NCI-H460 (cell line): ENCODE measurements around the gene NR2C2AP. TPM values are rescaled to one million over a fixed set of nuclear protein-coding genes. Genes with fewer than 3 reads are reported as not detected.
"Not testable (repeated sequence)": the region's sequence is repeated elsewhere in the genome, so short reads cannot be mapped to it uniquely, and the experiment has no call there.

ENCODE experiments used
- DNase-seq: peaks from one replicate; pipeline ENCODE4 v3.0.0-alpha.2; 2016; ENCODE audit warnings: low read depth; ENCODE audit errors: extremely low read depth
- total RNA-seq: library from RNA; depleted of rRNA; stranded (reverse); fragments of >200 nt; shearing (Covaris generic); gene quantifications from 2 replicates; pipeline ENCODE4 v1.2.3, GENCODE V29; 2014

NR2C2AP gene
- total RNA-seq, 1 experiment from 2014 or later = 25.3 TPM

DNA sequence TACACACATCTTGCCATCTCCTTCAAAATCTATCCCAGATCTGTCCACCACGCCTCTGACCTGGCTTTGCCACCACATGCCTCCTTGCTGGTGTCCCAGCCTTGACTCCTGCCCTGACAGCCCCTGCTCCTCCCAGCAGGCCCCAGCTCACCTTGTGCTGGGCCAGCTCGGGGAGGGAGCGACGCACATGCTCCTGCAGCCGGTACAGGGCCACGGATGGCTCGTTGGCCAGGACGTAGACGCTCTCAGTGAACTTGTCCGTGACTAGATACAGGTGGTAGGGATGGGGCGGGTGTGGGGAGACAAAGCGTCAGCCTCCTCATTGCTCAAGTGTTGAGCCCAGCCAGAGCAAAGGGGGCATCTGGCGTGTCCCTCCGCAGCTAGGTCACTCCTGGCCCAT, 16.5 kb downstream of the NR2C2AP start:
- DNase-seq = no peak

DNA sequence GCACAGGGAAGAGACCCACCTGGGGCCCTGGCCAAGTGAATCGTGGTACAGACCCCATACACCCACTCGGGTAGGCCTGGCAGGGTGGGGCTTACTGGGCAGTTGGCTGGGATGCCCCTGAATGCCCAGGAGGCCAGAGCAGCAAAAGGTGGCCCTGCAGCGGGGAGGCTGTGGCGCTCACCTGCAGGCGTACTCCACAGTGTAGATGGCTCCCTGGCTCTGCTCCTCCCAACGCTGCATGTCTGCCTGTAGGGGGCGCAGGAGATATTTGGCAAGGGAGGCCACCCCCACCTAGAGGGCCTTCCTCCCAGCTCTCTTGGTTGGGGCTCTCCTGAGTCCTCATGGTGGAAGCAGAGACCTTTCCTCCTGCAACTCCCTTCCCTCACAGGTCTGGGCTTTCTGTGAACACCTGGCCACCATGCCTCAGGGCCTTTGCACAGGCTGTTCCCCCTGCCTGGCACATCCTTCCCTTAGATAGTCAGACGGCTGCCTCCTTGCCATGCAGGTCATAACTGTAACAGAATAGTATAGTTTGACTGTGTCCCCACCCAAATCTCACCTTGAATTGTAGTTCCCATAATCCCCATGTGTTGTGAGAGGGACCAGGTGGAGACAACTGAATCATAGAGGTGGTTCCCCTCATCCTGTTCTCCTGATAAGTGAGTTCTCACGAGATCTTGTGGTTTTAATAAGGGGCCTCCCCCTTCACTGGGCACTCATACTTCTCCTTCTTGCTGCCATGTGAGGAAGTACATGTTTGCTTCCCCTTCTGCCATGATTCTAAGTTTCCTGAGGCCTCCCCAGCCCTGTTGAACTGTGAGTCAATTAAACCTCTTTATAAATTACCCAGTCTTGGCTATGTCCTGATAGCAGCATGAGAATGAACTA, 17.1 kb downstream of the NR2C2AP start:
- peak; percentile 40 for DNase-seq

GRCh38 chr19:19181488-19181998, 21.7 kb downstream of the NR2C2AP start:
- no peak for DNase-seq

DNA sequence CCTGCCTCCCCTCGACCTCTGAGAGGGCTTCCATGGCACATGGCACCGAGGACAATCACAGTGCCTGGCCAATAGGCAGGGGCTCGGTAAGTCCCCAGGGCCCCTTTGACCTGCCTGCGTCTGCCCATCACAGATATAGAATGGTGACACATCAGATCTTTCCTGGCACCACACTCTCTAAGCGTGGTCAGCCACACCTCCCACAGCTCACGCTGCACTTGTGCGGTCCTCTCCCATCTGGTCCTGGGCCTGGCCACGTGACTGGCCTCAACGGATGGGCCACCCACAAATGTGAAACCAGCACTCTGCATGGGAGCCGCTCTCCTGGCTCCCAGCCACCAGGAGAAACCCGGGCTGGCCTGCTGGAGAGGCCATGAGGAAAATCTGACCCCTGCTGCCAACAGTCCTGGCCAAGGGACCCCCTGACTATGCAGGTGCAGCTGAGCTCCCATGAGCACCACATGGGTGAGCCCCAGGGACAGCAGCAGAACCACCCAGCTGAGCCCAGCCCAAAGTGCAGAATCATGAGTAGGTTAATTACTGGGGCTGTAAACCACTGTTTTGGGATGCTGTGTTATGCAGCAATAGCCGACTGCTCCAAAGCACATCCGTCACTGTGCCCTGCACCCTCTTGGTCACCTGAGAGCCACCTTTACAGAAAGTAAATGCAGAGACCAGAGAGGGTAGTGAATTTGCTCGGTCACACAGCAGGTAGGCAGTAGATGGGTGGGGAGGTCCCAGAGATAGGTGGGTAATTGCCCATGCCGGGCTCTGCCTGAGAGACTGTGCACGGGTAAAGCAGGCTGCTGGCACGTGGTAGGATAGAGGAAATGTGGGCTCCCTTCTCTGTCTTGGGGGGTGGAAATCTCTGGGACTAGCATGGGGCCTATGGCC, 23.4 kb downstream of the NR2C2AP start:
- DNase-seq = no peak

GRCh38 chr19:19176950-19177349, 26.3 kb downstream of the NR2C2AP start:
- DNase-seq = no peak

DNA sequence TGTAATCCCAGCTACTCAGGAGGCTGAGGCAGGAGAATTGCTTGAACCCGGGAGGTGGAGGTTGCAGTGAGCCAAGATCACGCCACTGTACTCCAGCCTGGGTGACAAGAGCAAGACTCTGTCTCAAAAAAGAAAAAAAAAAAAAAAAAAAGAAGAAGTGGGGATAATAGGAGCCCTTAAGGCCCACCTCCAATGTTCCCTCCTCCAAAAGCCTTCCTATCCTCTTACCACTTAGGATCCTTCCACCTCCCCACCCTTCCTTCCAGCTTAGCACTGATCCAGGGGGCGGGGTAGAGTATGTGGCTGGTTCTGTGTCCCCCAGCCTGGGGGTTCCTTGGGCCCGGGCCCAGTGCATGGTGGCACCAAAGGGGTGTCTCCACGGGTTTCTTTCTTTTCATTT, 30.0 kb downstream of the NR2C2AP start:
- not testable (repeated sequence) for DNase-seq

- peak; percentile 27 for DNase-seq
Measured at GRCh38 chr19:19171821-19172532, 31.2 kb downstream of the NR2C2AP start.

DNA sequence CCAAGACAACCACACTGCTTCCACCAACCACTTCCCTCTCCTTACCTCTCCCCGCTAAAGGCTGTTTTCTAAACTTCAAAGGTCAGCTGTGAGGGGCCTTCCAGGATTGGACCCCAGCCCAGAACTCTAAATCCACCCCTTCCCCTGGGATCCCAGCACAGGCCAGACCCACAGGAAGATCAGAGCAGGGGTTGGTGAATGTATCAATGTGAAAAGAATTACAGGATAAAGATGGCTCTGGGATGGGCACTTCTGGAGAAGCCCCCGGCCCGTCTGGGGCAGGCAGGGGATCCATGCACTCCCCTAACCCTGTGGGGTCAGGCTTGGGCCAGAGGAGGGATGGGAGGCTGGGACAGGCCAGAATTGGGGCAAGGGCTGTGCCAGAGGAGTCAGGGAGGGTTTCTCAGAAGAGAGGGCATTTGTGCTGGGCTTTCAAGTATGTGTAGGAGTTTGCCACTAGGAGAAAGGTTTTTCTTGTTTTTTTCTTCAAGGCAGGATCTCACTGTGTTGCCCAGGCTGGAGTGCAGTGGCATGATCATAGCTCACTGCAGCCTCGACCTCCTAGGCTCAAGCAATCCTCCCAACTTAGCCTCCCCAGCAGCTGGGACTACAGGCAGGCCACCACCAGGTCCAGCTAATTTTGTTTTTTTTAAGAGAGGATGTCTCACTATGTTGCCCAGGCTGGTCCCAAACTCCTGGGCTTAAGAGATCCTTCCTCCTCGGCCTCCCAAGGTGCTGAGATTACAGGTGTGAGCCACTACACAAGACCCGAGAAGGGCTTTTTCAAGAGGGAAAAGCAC, 32.1 kb downstream of the NR2C2AP start:
- DNase-seq = no peak

DNA sequence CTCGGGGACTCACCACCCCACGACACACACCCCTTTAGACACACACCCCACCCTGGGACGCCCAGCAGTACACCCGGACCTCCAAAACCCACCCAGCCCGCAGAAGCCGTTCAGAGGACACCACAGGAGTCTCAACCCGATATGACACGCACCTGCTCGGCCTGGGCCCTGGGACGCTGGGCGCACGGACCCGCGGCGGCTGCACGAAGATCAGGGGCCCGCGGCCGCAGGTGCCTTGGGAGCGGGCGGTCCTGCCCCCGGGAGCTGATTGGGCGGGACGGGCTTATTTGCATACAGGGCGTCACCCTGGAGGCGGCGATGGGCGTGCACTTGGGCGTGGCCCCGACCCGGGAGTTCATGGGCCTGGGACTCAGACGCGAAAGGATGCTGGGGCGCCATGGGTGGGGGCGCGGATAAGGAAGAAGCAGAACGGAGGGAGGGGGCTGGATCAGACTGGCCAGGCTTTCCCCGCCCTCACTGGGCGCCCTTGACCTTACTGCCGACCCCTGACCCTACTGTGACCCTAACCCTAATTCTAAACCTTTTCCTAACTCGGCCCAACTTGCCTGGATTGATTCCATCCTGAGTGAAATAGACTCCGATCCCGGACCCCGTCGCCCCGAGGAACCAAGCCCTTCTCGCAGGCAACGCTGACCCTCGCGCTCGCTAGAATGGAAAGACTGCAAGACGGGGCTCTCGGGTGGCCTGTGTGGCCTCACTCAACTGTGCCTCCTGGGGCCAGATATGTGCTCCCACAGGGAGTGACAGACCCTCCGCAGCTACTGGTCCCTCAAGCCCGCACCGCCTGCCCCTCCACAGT, 33.0 kb downstream of the NR2C2AP start, which contains the start of gene MEF2B:
Gene MEF2B (minus strand): TSS at position 211 of the 820 bp plus-strand sequence. CDS start 19,528 bp downstream, outside the sequence.
- peak; percentile 63 for DNase-seq

DNA sequence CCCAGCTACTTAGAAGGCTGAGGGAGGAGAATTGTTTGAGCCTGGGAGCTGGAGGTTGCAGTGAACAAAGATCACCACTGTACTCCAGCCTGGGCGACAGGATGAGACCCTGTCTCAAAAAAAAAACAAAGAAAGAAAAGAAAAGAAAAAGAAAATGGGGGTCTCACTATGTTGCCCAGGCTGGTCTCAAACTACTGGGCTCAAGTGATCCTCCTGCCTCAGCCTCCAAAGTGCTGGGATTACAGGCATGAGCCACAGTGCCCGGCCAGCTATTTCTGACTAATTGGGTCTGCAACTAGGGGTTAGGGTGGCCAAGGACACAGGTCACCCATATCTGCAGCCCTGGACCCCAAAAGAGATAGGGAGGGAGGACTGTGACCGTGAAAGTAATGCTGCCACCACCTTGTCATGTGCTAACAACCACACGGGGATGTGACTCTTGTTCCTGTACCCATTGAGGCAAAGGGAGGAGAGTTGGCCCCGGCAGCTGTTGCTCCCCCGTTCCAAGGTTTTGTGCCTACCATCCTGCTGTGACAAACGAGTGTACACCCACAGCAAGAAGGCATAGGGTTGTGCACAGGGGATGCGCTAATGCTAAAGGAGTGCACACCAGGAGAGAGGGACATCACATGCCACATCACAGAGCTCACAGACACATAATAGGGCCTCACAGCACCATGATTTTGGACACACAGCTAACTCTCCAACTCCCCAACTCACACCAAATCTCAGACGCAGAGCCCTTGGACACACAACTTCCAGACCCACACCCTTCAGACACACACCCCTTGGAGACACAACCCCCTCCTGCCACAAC, 33.8 kb downstream of the NR2C2AP start:
- DNase-seq = no peak

- no peak for DNase-seq
Measured at GRCh38 chr19:19167612-19168011, 35.6 kb downstream of the NR2C2AP start.

GRCh38 chr19:19165396-19165795, 37.8 kb downstream of the NR2C2AP start:
- no peak for DNase-seq

GRCh38 chr19:19162495-19162894, 40.7 kb downstream of the NR2C2AP start:
- no peak for DNase-seq

GRCh38 chr19:19160461-19161035, 42.7 kb downstream of the NR2C2AP start:
- DNase-seq = no peak

- DNase-seq = no peak
Measured at GRCh38 chr19:19159534-19159933, 43.7 kb downstream of the NR2C2AP start.

DNA sequence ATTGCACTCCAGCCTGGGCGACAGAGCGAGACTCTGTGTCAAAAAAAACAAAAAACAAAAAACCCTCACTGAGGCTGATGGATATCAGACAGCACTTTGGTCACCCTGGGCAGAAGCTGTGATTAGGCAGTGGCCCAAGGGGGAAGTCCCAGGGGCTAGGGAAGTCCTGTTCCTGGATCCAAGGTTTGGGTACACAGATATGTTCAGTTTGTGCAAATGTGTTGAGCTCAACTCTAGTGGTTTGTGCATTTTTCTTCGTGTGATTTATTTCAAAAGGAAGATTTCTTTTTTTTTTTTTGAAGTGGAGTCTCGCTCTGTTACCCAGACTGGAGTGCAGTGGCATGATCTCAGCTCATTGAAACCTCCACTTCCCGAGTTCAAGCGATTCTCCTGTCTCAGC, 45.4 kb downstream of the NR2C2AP start:
- DNase-seq = no peak

- no peak for DNase-seq
Measured at GRCh38 chr19:19155495-19156219, 47.6 kb downstream of the NR2C2AP start.
